Cardiac fibroblast (primary cell): ENCODE data around the gene CRYBG1.
A peak's percentile ranks its signal among the peaks of the same experiment; 100 is the strongest.
"Not testable (repeated sequence)": the region's sequence is repeated elsewhere in the genome, so short reads cannot be mapped to it uniquely, and the experiment has no call there.

Source experiments
- DNase-seq, 2 donors: peaks; one replicate each; pipeline versions ENCODE4 v3.0.0 to v3.0.0-alpha.2; 2010; ENCODE audit warnings: low read depth in 2 of 2
- H3K4me3 ChIP-seq, 2 donors: replicated peaks in 1 of 2; 1 replicate in 1 of 2; 2 replicates in 1 of 2; pipeline ENCODE4 v1.5.1; 2011; ENCODE audit warnings: low read depth in 2 of 2, low read length in 2 of 2, mild to moderate bottlenecking in 2 of 2, moderate library complexity in 1 of 2
- TF ChIP-seq, protein P1 (sequence below): IDR thresholded peaks from one replicate; pipeline ENCODE4 v1.5.1; 2011; ENCODE audit warnings: low read depth, mild to moderate bottlenecking, low read length, inconsistent platforms

Gene CRYBG1

DNA sequence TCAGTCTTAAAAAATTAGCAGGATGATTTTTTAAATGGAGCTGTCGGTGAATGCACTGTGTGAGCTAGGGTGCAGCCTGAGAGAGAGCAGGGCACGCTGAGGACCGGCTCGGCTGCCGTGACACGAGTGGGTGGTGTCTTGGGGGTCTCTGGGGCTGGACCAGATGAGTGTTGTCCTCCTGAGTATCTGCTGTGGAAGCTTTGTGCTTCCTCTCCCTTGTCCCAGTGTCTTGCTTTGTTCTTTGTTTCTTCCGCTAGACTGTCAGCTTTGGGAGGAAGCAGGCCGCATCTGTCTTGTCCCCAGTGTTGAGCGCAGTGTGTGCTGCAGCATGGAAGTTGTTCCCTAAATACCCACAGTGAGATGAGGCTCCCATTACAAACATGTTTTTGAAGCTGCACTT is 179.4 kb downstream of the CRYBG1 start:
- TF ChIP-seq, protein P1, sequence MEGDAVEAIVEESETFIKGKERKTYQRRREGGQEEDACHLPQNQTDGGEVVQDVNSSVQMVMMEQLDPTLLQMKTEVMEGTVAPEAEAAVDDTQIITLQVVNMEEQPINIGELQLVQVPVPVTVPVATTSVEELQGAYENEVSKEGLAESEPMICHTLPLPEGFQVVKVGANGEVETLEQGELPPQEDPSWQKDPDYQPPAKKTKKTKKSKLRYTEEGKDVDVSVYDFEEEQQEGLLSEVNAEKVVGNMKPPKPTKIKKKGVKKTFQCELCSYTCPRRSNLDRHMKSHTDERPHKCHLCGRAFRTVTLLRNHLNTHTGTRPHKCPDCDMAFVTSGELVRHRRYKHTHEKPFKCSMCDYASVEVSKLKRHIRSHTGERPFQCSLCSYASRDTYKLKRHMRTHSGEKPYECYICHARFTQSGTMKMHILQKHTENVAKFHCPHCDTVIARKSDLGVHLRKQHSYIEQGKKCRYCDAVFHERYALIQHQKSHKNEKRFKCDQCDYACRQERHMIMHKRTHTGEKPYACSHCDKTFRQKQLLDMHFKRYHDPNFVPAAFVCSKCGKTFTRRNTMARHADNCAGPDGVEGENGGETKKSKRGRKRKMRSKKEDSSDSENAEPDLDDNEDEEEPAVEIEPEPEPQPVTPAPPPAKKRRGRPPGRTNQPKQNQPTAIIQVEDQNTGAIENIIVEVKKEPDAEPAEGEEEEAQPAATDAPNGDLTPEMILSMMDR, result no peak
- DNase-seq, result no peak
- H3K4me3 ChIP-seq, result no peak overlapping the region

DNA sequence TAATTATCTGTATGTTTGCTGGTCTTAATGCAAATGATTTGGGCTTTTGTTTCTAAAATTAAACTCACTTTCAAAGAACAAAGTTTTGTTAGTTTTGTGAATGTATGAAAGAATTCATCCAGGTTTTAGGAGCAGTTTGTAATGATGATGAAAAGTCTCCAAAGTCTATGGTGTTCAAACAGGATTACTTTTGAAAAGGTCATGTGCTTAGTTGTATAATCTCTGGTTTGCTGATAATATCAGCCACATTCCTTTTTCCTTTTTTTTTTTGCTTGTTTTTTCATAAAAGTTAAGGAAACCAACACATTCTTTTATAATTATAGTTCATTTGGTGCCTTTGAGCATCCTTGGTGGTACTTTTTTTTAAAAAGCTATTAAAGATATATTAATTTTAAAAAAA is 179.9 kb downstream of the CRYBG1 start:
- H3K4me3 ChIP-seq, result no peak overlapping the region
- TF ChIP-seq, protein P1, result no peak
- no peak for DNase-seq

DNA sequence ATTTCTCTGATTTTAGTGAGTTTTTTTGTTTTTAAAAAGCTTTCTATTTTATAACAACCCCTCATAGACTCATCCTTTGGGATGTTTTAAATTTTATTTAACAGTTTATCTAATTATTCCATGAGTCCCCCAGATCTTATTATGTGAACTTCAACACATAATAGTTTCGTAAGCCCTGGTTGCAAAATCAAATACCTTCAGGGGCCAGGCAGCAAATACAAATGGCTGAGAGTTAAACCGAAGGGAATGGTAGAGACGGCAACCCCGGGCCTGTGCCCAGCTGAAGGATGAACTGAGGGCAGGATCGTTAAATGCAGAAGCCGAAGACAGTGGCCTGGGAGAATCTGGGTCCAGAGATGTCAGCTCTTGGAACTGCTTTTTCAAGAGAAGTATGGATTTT is 180.4 kb downstream of the CRYBG1 start:
- DNase-seq, result peak; percentile 30 to 47
- H3K4me3 ChIP-seq, result no peak overlapping the region
- TF ChIP-seq, protein P1, result no peak

DNA sequence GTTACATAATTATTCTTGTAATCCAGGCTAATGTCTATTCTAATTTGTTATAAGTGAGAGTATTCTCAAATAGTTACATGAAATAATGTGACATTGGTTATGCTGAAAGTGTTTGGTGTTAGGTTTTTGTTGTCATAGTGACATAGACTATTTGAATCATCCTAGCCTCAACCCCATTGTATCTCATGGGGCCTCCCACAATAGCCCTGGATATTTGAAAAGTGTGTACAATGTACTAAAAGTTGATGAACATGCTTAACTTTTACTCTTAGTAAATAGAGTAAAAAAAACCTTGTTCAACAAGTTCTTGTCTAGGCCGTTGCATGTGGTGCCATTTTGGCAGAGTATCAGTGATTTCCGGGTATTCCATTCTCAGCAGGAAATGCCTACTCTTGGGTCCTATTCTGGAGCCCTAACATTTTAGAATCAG is 185.8 kb downstream of the CRYBG1 start:
- H3K4me3 ChIP-seq, result no peak overlapping the region
- DNase-seq, result peak; percentile 69 to 90
- TF ChIP-seq, protein P1, result no peak

DNA sequence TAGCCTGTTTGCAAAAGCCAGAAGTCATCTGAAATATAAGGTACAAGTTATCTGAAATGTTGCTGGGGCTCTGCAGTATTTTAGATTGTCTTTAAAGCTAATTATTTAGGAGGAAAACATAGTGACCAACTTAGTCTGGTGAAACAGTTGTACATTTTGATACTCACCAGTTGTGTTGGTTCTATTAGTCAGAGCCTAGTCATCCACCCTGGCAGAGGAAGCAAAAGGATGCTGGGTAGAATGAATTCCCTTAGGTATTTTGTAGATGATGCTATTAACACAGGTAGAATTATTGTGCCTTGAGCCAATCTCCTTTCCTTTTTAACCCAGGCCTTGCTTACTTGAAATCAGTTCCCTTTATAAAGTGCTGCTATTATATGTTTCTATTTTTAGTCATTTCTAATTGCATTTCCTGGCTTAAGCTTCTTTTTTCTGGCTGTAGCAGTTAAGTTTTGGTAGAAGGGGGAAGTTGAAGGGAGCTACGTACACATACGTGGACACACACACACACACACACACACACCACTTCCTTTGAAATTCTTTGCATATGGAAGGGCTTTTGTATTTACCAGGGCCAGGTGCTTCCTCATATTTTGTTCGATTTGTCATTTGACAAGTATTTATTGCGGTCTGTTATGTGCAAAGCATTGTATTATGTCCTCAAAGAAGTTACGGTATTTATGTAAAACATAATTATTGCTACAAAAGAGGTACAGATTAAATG is 186.3 kb downstream of the CRYBG1 start:
- DNase-seq, result peak; percentile 73 to 96
- H3K4me3 ChIP-seq, result no peak overlapping the region

DNA sequence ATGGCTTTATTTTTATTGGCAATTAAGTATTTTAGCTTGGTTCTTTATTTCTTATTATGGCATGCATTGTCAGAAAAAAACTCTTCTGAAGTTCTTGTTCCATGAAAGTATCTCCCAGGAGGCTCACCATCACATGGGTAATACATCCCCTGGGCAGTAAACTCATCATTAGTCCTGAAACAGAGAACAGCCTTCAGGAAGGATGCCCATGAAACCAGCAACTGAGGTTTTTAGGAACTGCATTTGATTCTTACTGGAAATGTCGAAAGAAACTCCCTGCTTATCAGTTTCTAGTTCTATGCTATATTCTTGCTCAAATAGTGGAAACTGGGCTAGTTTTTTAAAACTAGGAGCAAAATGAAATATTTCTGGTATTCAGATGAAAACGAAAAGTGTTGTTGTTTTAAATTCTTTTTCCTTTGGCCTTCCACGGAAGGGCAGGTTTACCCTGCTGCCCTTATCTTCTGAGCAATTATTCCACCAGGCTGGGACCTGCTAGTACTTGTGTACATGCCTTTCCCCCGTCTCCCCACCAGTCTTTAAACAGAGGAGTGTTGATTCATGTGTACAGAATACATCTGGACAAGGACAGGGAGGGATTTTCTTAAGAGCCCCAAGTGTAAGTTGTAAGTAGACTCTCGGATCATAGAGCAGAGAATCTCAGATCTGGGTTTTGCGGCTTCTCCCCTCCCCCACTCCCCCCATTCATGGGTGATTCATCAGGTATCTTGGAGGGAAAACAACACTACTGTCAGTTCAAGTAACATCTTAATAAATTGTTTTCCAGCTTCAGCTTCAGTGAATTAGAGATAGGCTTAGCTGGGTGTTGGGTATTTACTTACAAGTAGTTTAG is 187.3 kb downstream of the CRYBG1 start:
- peak; percentile 78 to 79 for DNase-seq
- TF ChIP-seq, protein P1, result no peak
- no peak overlapping the region for H3K4me3 ChIP-seq

More for the DNA sequence above, 186.3 kb downstream of the CRYBG1 start:
- TF ChIP-seq, protein P1, result no peak

DNA sequence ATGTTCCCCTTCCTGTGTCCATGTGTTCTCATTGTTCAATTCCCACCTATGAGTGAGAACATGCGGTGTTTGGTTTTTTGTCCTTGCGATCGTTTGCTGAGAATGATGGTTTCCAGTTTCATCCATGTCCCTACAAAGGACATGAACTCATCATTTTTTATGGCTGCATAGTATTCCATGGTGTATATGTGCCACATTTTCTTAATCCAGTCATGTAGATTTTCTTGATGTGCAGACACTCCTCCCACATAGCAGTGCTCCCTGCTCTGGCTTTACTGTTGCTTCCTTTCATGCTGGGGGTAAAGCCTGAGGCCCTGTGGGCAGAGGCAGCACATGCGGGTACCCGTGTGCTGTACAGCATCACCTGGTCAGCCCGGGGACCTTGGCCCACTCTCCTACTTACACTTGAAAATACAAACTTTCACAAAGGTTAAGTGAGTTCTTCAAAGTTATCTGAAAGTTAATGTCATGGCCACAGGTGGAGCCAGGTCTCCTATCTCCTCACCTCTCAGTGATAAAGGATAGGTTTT is 188.5 kb downstream of the CRYBG1 start:
- H3K4me3 ChIP-seq, DNase-seq: not testable (repeated sequence)
